PFSK-1 (cell line): ENCODE results near the gene SH2D3C.

Experiments used
- FOXP2 ChIP-seq: optimal IDR thresholded peaks from 2 replicates; pipeline ENCODE3; 2011; ENCODE audit warnings: borderline replicate concordance, control low read depth, inconsistent platforms; ENCODE audit not compliant: insufficient read depth; ENCODE audit errors: extremely low read length, extremely low read depth
- POLR2AphosphoS5 ChIP-seq: IDR thresholded peaks from 2 replicates; pipeline ENCODE4 v1.6.1; 2012; ENCODE audit warnings: low read depth, mild to moderate bottlenecking, control low read depth, low read length, moderate library complexity
- REST ChIP-seq, 2 experiments: IDR thresholded peaks; 2 replicates each; pipeline versions ENCODE4 v1.6.1 to v1.8.0; 2011 to 2012; ENCODE audit warnings: low read depth in 2 of 2, low read length in 2 of 2, control low read depth in 1 of 2, inconsistent platforms in 1 of 2, mild to moderate bottlenecking in 1 of 2, moderate library complexity in 1 of 2; ENCODE audit not compliant: insufficient read depth in 1 of 2
- SIN3A ChIP-seq: IDR thresholded peaks from 2 replicates; pipeline ENCODE4 v1.6.1; 2012; ENCODE audit warnings: mild to moderate bottlenecking, low read length, moderate library complexity, borderline replicate concordance; ENCODE audit not compliant: insufficient read depth
- TAF1 ChIP-seq: IDR thresholded peaks from 2 replicates; pipeline ENCODE4 v1.6.1; 2012; ENCODE audit warnings: low read length, control low read depth, borderline replicate concordance; ENCODE audit not compliant: insufficient read depth

SH2D3C gene

DNA sequence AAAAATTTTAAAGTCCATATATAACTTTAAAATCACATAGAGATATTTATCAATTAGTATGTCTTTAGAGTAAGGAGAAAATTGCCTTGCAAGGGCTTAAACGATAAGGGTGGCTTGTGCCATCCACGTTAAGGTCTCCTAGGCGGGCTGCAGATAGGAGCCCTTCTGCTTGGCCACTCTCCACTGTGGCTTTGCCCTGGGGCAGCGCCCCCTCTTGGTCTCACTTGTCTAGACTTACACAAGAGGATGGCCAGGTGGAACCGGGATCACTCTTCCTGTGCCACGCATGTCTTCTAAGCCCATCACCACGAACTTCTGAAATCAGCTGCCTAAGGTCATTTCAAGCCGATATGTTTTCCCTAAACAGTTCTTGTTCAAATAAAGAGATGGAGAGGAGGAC lies 27.2 kb upstream of the SH2D3C start:
- TF ChIP-seq TAF1 (no peak), SIN3A (no peak), REST (IDR thresholded peaks at IDR 0.05; ENCODE audit: insufficient read depth in 1 of 2, low read depth in 2 of 2, low read length in 2 of 2) (no peak), POLR2AphosphoS5 (no peak), FOXP2 (no peak)

DNA sequence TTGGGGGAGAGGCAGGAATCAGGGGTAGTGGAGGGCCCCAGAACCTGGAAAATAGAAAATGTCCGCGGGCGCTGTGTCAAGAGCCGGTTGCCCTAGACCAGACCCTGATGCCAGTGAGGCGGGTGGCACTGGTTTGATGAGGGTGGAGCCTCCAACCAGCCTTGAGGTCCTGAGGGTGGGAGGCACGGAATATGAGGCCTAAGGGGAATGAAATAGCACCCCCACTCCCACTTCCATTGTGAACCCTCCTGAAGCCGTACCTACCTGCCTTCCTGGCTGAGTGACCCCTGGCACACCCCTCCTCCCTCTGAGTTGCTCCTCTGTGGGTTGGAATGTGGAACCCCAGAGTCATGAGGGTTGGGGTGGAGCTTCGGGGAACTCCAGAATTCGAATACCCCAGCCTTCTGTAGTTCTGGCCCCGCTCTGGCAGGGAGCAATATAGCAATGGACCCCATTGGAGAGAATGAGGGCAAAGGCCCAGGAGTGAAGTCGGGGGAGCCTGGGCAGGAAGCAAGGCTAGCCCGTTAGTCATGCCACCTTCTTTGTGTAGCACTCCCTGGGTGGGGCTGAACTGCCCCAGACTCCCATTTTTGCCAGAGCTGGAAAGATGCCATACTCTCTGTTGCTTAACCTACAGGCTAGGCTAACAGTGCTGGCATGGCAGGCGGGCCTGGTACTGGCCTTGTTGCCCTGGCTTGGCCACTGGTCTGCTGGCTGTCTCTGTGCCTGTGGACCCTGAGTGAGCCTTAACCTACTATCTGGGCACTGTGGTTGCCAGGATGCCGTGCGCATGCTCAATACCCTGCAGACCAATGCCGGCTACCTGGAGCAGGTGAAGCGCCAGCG lies 25.3 kb upstream of the SH2D3C start:
- TF ChIP-seq SIN3A (no peak), FOXP2 (no peak), TAF1 (no peak), POLR2AphosphoS5 (no peak), REST (IDR thresholded peaks at IDR 0.05; ENCODE audit: insufficient read depth in 1 of 2, low read depth in 2 of 2, low read length in 2 of 2) (no peak)

- TF ChIP-seq SIN3A (0 out of 2 replicates have a peak, but pooled peaks have one; percentile 60), TAF1 (peak; percentile 39; the same call in 1 of the 2 replicates), REST (IDR thresholded peaks at IDR 0.05; ENCODE audit: insufficient read depth in 1 of 2, low read depth in 2 of 2, low read length in 2 of 2) (no peak), FOXP2 (peak; percentile 51), POLR2AphosphoS5 (peak; percentile 76; the same call in 1 of the 2 replicates)
Observed at GRCh38 chr9:127802576-127803443, 24.3 kb upstream of the SH2D3C start, which contains the start of gene FPGS. Gene FPGS (plus strand): TSS chr9:127802882. CDS start chr9:127802925, 43 bp downstream.

DNA sequence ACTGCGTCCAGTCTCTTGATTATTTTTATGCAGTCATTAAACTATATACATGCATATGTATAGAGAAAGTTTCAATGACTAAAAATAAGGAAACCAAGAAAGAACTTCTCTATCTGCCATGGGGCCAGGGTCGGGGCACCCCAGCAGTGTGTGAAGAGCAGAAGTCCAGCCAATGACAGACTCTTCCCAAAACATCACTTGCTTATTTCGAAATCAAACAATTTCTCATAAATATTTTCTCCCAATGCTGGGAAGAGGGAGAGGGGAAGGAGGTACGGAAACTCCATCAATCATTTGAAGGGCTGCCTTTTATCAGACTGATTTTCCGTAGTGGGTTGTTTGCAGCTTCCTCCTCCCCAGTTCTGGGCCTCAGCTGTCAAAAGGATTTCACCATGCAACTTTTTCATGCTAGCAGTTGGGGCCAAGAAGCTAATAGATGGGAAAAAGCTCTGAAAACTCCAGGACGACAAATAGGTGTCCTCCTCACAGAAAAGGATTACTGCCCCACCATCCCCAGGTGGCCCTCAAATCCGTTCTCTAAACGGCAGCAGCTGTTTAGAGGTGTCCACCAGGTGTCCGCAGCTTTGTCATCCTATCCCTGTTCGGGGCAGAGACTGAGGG lies 23.6 kb upstream of the SH2D3C start:
- TF ChIP-seq REST (IDR thresholded peaks at IDR 0.05; ENCODE audit: insufficient read depth in 1 of 2, low read depth in 2 of 2, low read length in 2 of 2) (no peak), FOXP2 (no peak), TAF1 (no peak), POLR2AphosphoS5 (no peak), SIN3A (no peak)
